ENCODE data around the gene ASB13.

ASB13 gene

DNA sequence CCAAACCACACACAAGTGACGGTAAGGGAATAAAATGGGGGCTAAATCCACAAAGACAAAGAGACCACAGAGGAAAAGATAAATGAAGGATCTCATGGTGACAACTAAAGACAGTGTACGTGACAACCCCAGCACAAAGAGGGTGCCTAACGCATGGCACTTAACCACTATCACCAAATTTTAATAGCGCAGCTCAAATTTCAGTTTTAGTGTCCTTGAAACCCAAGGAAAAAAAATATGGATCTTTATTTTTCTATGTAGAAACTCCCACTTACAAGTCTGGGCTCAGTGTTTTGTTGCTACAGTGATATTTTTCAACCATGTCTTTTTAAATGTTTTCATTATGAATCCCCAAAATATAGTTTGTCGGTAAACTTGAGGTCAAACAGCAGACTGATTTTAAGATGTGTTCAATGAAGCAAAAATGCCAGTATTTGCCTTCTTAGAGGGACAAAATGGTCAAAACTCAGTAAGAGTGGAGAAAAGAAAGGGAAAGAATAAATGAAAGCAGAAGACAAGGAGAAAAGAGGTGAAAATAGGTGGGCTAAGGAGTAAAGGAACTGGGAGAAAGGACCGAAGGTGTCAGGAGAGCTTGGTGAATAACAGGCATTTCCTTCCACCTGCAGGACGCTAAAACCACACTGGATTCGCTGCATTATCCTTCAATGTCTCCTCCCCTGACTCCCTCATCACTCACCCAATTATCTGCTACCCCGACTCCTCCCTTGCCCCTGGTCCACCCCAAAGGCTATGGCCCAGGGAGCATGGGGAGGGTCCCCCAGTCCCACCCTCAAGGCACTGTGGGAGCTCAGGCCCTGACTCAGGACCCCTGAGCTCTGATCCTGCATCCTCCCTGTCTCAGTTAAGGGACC lies 3.5 kb downstream of the ASB13 start:
- intact Hi-C loops (cut with micrococcal nuclease), result no loop called here
- Mint-ChIP-seq H3K27me3 (no peaks in the 10 kb centered on the region), H3K4me3 (no peak overlapping the region), H3K9me3 (no peaks in the 10 kb centered on the region), H3K27ac (no peak overlapping the region), H3K4me1 (ENCODE audit: low read depth) (peaks cover 49% of the 10 kb centered on the region), H3K36me3 (ENCODE audit: low read depth) (peaks cover 6% of the 10 kb centered on the region)

DNA sequence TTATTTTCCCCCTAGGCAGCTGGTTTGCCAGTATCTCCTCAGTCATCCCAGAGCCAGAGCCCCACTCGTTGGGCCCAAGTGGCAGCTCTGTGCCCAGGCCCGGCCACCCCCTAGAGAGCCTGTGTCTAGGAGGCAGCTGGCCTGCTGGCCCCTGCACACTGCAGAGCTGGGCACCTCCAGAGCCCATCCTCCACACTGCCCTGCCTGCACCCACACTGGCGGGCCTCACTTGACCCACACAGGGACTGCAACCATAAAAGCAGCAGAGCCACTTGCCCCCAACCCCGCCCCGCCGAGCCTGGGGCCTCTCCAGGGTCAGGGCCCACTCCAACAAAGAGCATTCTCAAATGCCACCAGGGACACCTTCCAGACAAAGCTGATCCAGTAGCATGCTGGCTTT lies 5.4 kb downstream of the ASB13 start:
- intact Hi-C loops (cut with micrococcal nuclease), result no loop called here
- no peak overlapping the region for H3K4me3 Mint-ChIP-seq
- peaks cover 41% of the 10 kb centered on the region for H3K4me1 Mint-ChIP-seq (ENCODE audit: low read depth)
- H3K27me3 Mint-ChIP-seq, result no peaks in the 10 kb centered on the region
- no peaks in the 10 kb centered on the region for H3K9me3 Mint-ChIP-seq
- H3K36me3 Mint-ChIP-seq (ENCODE audit: low read depth), result peaks cover 6% of the 10 kb centered on the region
- no peak overlapping the region for H3K27ac Mint-ChIP-seq

DNA sequence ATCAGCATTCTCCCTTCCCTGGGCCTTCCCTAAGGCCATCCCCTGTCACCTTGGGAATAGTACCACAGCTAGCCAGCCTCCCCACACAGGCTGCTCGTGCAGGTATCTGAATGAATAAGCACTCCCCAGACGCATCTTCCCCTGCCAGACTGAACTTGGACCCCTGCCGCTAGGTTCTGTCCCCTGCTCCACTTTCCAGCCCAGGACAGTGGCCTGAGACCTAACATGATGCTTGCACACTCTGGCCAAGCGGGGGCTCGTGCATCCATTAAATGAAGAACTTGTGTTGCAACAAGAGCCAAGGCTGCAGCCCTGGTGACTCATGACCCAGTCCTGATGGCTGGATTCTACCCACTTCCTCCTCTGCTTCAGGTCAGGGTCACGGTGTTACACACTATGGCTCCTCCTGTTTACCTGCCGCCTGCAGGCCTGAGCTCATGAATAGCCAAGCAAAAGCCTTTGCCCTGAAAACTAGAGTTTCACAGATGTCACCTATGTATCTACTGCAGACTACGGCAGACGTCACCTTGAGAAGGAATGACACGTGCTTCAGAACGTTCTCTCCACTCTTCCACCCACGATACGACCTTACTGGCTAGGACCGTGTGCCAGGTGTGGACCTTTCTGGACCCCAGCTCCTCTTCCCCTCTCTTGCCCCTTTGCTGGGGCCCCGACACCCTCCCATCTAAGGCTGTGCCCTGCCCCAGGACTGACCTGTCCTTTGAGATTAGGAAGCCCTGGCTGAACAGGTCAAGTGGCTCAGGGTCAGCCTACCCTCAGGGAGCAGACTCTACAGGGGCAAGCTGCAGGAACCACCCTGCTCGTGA lies 6.5 kb downstream of the ASB13 start:
- Mint-ChIP-seq H3K4me1 (ENCODE audit: low read depth) (peaks cover 36% of the 10 kb centered on the region), H3K36me3 (ENCODE audit: low read depth) (no peaks in the 10 kb centered on the region), H3K4me3 (no peak overlapping the region), H3K9me3 (no peaks in the 10 kb centered on the region), H3K27me3 (no peaks in the 10 kb centered on the region), H3K27ac (no peak overlapping the region)
- intact Hi-C loops (cut with micrococcal nuclease), result no loop called here

DNA sequence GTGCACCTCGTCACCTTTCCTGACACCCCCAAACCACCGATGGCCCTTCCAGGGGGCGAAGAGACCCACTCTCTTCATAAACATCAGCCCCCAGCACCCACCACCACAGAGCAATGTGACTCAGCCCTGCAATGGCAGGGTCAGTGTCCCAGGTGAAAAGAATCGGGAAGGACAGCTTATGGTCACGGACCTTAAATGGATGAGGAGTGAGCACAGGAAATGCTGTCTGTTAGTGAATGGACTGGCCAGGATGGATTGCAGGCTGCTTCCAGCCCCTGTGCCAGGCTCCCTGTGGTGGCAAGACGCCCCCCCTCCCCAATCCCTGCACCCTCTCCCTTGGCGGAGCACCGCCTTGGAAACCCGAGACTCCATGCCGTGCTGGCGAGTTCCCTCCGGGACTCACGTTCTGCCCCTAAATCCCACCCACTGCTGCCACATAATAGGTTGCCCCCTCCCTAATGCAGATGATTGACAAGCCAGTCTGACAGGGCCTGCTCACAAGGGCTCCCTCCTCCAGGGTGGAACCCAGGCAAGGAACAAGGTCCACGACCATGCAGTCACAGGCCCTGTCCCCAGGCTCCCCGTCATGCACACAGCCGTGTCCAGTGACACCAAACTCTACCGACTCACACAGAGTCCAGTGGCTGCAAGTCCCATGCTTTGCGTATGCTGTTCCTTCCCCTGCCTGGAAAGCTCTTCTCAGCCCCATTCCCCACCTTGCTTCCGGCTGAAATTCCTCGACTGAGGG lies 7.3 kb downstream of the ASB13 start:
- Mint-ChIP-seq H3K9me3 (no peaks in the 10 kb centered on the region), H3K4me1 (ENCODE audit: low read depth) (peaks cover 32% of the 10 kb centered on the region), H3K4me3 (no peak overlapping the region), H3K36me3 (ENCODE audit: low read depth) (no peaks in the 10 kb centered on the region), H3K27me3 (no peaks in the 10 kb centered on the region), H3K27ac (no peak overlapping the region)
- intact Hi-C loops (cut with micrococcal nuclease), result no loop called here

DNA sequence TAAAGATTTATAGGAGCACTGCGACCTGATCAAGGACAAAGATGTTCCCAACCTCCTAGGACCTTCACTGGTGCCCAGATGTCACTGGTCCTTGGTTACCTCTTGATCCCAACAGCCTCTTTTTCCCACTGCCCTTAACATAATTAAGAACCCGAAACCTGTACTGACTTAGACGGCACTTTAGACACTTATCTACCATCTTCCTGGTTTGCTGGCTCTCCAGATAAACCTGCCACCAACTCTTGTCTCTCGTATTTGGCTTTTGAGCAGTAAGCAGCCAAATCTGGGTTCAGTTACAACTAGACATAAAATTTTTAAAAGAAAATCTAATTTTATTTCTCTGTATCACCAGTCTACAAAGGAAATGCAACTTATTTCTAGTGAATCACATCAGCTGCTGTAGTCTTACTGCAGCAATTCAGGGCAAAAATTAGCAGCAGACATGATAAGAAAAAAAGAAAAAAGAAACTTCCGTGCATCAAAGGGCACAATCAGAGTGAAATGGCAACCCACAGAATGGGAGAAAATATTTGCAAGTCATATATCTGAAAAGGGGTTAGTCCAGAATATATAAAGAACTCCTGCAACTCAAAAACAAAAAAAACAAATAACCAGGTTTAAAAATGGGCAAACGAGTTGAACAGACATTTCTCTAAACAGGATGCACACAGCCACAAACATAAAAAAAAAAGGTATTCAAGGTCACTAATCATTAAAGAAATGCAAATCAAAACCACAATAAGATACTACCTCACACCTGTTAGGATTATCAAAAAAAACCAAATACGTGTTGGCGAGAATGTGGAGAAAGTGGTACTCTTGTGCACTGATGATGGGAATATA lies 9.4 kb downstream of the ASB13 start:
- Mint-ChIP-seq H3K36me3 (ENCODE audit: low read depth) (peaks cover 16% of the 10 kb centered on the region), H3K4me3 (no peak overlapping the region)

DNA sequence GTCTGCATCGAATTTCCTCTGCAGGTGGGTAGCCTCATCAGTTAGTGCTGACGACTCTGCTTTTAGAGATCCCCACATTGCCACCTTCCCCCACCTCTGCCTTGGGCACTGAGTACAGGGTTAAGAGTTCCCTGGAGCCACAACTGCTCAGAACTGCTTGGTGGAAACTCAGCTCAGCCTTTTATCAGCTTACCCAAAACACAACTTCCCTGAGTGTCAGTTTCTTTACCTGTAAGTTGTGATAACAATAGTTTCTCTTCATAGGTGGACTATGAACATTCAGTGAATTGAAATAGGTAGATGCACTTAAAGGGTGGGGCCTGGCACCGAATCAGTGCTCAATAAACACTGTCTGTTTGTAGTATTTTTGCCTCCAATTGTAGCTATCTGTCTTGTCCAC lies 11.3 kb downstream of the ASB13 start:
- intact Hi-C loops (cut with micrococcal nuclease), result no loop called here
- H3K4me1 Mint-ChIP-seq (ENCODE audit: low read depth), result peaks cover 14% of the 10 kb centered on the region
- peaks cover 34% of the 10 kb centered on the region for H3K36me3 Mint-ChIP-seq (ENCODE audit: low read depth)
- H3K27ac Mint-ChIP-seq, result no peak overlapping the region
- H3K4me3 Mint-ChIP-seq, result no peak overlapping the region
- no peaks in the 10 kb centered on the region for H3K9me3 Mint-ChIP-seq
- H3K27me3 Mint-ChIP-seq, result no peaks in the 10 kb centered on the region

More for the DNA sequence above, 9.4 kb downstream of the ASB13 start:
- H3K9me3 Mint-ChIP-seq, result no peaks in the 10 kb centered on the region
- intact Hi-C loops (cut with micrococcal nuclease), result no loop called here
- H3K4me1 Mint-ChIP-seq (ENCODE audit: low read depth), result peaks cover 21% of the 10 kb centered on the region
- no peaks in the 10 kb centered on the region for H3K27me3 Mint-ChIP-seq
- H3K27ac Mint-ChIP-seq, result no peak overlapping the region

DNA sequence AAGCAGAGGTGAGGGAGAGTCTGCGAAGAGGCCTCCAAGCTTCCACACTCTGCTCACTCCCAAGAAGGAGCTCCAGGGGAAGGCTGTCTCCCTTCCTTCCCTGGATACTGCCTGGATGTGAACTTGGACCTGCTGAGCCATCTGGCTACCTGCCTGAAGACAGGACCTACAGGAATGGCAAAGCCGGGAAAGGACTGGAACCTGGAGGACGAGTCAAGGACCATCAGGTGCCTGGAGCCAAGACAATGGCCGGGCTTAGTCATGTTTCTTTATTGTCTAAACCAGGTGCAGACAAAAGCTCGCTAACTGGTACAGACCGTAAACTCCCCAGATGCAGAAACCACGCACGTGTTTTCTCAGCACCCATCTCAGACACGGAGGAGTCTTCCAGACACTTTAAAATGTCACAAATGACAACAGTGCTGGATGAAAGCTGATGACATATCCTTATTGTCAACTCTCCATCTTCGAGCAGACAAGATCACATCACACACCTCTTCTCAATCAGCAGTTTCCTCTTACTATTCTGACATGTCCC lies 12.1 kb downstream of the ASB13 start:
- intact Hi-C loops (cut with micrococcal nuclease), result no loop called here
- Mint-ChIP-seq H3K4me1 (ENCODE audit: low read depth) (peaks cover 6% of the 10 kb centered on the region), H3K27ac (no peak overlapping the region), H3K9me3 (no peaks in the 10 kb centered on the region), H3K4me3 (no peak overlapping the region), H3K36me3 (ENCODE audit: low read depth) (peaks cover 42% of the 10 kb centered on the region), H3K27me3 (no peaks in the 10 kb centered on the region)

DNA sequence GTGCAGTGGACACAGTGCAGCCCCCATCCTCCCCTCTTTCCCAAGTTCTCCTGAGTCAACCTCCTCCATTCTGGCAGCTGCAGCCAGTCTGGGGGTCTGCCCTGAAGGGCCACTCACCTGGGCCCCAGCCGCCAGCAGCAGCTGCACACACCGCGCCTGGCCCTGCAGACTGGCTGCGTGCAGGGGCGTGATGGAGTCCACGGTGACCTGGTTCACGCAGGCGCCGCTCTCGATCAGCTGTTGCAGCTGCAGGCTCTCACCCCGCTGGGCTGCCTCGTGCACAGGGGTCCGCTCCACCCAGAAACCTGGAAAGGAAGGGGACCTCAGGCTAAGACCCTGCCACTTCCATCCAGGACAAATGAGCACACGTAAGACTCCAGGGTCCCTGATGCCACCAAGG lies 13.6 kb downstream of the ASB13 start:
- no peak overlapping the region for H3K4me3 Mint-ChIP-seq
- no peaks in the 10 kb centered on the region for H3K27me3 Mint-ChIP-seq

DNA sequence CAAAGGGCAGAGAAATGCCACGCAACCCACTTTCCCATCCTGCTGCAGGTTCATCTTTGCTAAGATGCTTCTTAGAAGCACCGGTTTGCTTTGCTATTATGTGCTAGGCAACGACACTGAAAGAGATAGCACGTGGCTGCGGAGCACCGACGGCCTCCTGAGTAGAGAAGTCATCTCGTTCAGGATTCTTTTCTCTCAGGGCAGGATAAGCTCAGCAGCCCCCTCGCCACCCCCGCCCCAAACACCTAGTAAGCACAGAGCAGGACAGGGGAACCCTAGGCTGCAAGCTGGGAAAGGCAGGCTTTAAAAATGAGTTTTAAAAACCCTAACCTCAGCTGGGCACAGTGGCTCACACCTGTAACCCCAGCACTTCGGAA lies 15.0 kb downstream of the ASB13 start:
- Mint-ChIP-seq H3K27ac (no peak overlapping the region), H3K36me3 (ENCODE audit: low read depth) (peaks cover 68% of the 10 kb centered on the region), H3K27me3 (no peaks in the 10 kb centered on the region), H3K4me3 (no peak overlapping the region), H3K9me3 (no peaks in the 10 kb centered on the region), H3K4me1 (ENCODE audit: low read depth) (no peaks in the 10 kb centered on the region)
- intact Hi-C loops (cut with micrococcal nuclease), result no loop called here

More for the DNA sequence above, 13.6 kb downstream of the ASB13 start:
- no peak overlapping the region for H3K27ac Mint-ChIP-seq
- intact Hi-C loops (cut with micrococcal nuclease), result no loop called here
- H3K9me3 Mint-ChIP-seq, result no peaks in the 10 kb centered on the region
- H3K36me3 Mint-ChIP-seq (ENCODE audit: low read depth), result peaks cover 55% of the 10 kb centered on the region
- no peaks in the 10 kb centered on the region for H3K4me1 Mint-ChIP-seq (ENCODE audit: low read depth)

DNA sequence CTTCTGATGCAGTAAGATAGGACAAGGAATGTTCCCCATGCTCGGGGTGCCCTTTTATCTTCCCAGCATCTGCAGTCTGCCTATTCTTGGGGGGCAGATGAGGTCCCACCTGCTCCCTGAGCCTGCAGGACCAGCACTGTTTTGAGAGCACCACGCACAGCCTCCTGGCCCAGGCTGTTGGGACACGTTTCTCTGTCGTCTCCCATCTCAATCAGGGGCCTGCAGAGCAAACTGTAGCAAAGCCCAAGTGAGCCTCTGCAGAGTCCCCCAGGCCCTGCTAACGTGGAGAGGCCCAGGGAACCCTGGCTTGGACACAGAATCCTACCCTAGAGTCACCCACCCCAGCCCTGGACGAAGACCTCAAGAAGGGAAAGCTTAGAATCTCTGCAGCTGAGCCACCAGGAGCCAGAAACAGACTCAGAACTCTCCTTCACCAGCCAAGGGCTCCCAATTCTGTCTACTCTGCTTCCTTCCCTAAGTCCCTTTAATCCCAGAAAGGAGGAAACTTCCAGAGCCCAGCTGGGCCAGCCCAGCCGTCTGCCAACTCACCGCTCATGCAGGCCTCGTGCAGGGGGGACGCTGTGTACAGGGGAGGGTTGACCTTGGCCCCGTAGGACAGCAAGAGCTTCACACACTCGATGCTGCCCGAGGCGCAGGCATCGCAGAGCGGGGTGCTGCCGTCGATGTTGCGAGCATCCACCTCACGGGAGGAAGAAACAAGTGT lies 15.6 kb downstream of the ASB13 start:
- no peaks in the 10 kb centered on the region for H3K9me3 Mint-ChIP-seq
- no peak overlapping the region for H3K27ac Mint-ChIP-seq
- peaks cover 74% of the 10 kb centered on the region for H3K36me3 Mint-ChIP-seq (ENCODE audit: low read depth)
- H3K4me3 Mint-ChIP-seq, result no peak overlapping the region
- intact Hi-C loops (cut with micrococcal nuclease), result no loop called here
- no peaks in the 10 kb centered on the region for H3K27me3 Mint-ChIP-seq
- H3K4me1 Mint-ChIP-seq (ENCODE audit: low read depth), result no peaks in the 10 kb centered on the region

DNA sequence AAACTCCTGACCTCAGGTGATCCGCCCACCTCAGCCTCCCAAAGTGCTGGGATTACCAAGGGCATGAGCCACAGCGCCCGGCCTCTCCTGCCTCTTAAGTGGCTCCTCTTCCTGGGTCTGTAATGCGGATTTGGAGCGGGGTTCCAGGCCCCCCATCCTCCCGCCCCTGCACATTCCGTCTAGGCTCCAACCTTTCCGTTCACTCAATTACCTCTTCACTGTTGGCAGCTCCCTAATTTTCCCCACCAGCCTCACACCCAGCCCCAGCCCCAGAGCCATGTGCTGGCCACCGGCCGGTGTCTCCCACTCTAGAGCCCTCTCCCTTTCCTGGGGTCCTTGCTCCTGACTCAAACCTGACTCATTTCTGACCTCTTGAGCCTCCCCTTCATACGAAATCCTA lies 16.6 kb downstream of the ASB13 start:
- intact Hi-C loops (cut with micrococcal nuclease), result no loop called here
- Mint-ChIP-seq H3K27me3 (no peaks in the 10 kb centered on the region), H3K36me3 (ENCODE audit: low read depth) (peaks cover 77% of the 10 kb centered on the region), H3K27ac (no peak overlapping the region), H3K4me1 (ENCODE audit: low read depth) (no peaks in the 10 kb centered on the region), H3K9me3 (no peaks in the 10 kb centered on the region), H3K4me3 (no peak overlapping the region)

DNA sequence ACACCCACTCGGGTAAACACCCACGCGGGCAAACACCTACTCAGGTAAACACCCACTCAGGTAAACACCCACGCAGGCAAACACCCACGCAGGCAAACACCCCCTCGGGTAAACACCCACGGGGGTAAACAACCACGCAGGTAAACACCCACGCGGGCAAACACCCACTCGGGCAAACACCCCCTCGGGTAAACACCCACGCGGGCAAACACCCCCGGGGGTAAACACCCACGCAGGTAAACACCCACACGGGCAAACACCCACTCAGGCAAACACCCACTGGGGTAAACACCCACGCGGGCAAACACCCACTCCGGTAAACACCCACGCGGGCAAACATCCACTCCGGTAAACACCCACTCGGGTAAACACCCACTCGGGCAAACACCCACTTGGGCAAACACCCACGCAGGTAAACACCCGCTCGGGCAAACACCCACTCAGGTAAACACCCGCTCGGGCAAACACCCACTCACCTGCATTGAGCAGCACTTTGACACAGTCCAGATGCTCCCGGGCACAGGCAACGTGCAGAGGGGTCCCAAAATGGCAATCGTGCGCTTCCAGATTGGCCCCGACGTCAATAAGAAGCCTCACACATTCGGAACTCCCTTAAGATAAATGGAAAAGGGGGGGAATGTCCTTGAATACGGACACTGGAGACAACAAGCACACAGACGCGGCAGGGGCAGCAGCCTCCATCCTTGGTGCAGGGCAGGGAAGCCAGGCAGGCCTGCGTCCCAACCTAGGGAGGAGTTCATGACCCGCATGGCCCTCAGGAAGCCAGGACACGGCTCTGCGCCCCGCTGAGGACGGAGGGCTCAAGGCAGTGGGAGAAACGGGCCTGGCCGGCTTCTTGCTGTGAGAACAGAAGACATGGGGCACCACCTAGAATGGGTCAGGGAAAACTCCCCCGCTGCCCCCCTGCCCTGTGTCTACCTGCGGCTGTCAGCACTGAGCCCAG lies 17.6 kb downstream of the ASB13 start:
- intact Hi-C loops (cut with micrococcal nuclease), result no loop called here

More for the DNA sequence above, 17.6 kb downstream of the ASB13 start:
- H3K9me3 Mint-ChIP-seq, result no peaks in the 10 kb centered on the region
- H3K27me3 Mint-ChIP-seq, result no peaks in the 10 kb centered on the region
- no peak overlapping the region for H3K4me3 Mint-ChIP-seq
- no peak overlapping the region for H3K27ac Mint-ChIP-seq
- no peaks in the 10 kb centered on the region for H3K4me1 Mint-ChIP-seq (ENCODE audit: low read depth)
- H3K36me3 Mint-ChIP-seq (ENCODE audit: low read depth), result peaks cover 87% of the 10 kb centered on the region
